ENCODE measurements around the gene AMPD2.

DNA sequence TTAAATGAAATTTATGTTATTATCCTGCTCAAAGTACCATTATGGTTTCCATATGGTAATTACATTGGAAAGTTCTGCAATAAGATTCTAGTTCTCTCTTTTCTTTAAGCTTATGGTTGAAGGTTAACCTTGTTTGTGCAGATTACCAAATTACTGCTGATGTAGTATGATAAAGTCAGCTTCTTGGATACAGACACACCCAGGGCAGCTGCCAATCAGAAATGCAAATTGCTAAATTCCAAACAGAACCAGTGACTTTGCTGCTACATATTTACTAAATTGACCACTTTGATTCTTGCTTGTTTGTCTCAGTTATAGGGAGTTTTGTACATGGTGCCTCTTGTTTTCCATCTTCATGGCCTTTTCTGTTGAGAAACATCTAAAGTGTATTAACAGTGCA, 26.7 kb upstream of the AMPD2 start:
- TF ChIP-seq, protein P1, sequence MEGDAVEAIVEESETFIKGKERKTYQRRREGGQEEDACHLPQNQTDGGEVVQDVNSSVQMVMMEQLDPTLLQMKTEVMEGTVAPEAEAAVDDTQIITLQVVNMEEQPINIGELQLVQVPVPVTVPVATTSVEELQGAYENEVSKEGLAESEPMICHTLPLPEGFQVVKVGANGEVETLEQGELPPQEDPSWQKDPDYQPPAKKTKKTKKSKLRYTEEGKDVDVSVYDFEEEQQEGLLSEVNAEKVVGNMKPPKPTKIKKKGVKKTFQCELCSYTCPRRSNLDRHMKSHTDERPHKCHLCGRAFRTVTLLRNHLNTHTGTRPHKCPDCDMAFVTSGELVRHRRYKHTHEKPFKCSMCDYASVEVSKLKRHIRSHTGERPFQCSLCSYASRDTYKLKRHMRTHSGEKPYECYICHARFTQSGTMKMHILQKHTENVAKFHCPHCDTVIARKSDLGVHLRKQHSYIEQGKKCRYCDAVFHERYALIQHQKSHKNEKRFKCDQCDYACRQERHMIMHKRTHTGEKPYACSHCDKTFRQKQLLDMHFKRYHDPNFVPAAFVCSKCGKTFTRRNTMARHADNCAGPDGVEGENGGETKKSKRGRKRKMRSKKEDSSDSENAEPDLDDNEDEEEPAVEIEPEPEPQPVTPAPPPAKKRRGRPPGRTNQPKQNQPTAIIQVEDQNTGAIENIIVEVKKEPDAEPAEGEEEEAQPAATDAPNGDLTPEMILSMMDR (IDR thresholded peaks at IDR 0.05), result no peak
- TF ChIP-seq ZFX (IDR thresholded peaks at IDR 0.05; ENCODE audit: borderline replicate concordance), result no peak

All from 22Rv1 (cell line).